Measurements from ENCODE around the gene SLC9B1.

Gene SLC9B1, protein sequence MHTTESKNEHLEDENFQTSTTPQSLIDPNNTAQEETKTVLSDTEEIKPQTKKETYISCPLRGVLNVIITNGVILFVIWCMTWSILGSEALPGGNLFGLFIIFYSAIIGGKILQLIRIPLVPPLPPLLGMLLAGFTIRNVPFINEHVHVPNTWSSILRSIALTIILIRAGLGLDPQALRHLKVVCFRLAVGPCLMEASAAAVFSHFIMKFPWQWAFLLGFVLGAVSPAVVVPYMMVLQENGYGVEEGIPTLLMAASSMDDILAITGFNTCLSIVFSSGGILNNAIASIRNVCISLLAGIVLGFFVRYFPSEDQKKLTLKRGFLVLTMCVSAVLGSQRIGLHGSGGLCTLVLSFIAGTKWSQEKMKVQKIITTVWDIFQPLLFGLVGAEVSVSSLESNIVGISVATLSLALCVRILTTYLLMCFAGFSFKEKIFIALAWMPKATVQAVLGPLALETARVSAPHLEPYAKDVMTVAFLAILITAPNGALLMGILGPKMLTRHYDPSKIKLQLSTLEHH

DNA sequence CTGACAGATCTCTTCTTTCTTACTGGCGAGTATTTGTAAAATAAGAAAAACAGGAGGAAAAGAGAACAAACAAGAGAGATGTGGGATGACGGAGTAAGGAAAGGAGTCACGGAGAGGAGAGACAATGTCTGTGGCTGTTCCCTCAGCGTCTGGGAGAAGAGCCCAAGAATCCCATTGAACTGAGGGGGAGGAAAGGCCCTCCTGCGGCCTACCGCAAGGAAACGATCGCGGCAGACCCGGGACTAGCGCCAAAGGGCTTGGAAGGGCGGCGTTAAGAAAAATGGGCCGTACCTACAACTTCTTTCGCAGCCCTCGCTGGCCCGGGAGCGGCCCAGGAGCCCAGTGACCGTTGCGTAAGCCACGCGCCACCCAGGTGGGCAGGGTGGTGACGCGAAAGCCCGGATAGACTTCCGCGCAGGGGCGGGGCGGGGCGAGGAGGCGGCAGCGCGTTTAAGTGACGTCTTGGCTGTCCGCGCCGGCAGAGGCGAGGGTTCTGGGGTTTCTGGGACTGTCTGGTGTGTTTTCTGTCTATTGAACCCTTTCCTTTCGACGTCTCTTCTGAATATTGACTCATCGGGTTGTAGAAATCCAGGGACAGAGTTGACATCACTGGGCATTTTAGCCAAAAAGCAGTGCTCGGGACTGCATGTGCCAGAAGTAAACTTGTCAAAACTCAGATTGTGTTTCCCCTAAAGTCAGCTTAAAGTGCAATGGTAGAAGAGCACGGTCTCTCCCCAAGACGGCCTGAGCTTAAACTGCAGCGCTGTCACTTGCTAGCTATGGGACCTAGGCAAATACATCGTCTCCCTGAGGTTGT lies at the start of gene SLC9B1:
TSS of gene SLC9B1 (minus strand) at position 398 of the 817 bp plus-strand sequence. CDS start 27,994 bp downstream, outside the sequence.
- peak; percentile 97 for DNase-seq

DNA sequence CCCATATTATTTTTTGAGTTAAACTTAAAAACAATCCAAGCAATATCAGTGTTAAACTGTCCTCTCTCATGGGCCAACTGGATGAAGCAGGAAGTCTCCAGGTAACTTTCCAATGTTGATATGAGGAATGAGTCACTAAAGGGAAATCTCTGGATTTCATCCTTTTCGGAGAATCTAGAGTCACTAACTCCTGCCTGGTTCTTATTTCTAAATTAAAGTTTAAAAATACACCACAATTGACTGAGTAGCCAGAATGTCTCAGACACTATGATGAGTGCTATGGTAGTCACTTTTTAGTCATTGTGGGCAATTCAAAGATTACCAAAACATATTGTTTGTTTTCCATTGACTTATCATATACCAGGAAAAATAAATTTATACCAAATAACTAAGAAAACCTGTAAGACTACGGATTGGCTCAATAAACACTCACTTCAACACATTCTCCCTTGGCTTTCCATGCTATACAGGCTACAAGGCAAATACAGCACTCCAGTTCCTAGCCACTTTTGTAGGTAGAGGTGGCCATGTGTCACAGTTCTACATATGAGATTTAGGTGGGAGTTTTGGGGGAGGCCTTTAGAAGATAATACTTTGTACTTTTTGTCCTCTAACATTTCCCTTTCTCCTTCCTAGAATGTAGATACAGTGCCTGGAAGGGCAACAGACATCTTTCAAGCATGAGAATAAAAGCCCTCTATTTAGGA lies 48.5 kb upstream of the SLC9B1 start:
- DNase-seq: no peak

DNA sequence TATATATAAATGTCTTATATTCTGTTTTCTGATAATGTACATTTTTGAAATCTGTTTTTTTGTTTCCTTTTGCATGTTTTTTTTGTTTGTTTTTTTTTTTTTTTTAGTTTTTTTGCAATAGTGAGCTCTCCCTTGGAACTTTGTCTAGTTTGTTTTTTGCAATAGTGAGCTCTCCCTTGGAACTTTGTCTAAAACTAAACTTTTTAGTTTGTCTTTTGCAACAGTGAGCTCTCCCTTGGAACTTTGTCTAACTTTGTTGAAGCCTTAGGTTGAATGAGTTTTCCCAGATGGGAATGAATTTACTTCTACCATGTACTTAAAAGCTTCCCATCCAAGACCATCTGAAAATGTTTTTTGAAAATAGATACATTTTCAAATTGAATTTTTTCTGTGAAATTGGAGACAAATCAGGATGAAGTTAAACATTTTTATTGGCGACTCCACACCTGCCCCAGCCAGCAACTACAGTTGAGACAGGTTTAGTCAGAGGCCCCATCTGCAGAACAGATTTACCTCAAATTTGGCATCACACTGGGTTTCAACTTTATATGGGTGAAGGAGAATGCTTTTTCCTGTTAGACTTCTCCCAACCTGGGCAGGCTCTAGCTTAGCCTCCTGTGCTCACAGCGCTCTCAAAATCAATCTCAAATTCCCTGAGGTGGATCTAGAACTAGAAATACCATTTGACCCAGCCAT lies 41.1 kb upstream of the SLC9B1 start:
- no peak for DNase-seq

DNA sequence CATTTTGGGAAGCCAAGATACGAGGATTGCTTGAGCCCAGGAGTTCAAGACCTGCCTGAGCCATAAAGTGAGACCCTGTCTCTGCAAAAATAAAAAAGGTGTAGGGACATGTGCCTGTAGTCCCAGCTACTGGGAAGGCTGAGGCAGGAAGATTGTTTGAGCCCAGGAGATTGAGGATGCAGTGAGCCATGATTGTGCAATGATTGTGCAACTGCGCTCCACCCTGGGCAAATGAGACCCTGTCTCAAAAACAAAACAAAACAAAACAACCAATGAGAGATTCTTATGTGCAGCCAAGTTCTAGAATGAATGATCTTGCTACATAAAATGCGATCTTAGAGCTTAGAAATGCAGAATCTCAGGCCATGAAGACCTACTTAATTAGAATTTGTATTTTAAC lies 34.5 kb upstream of the SLC9B1 start:
- DNase-seq: no peak

DNA sequence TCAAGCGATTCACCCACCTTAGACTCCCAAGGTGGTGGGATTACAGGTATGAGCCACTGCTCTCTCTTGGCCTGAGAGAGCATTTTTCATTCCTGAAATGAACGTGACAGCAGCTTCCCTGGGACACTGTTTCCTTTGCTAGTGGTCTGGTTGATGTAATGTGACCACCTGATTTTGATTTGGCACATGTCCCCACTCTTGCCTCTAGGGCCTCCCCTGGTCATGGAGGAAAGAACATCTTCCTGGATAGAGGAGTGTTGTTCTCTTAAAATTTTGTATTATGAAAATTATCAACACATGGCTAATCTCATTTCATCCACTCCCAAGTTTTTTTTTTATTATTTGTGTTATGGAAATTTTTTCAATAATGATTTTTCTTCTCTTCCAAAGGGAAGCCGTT lies 33.3 kb upstream of the SLC9B1 start:
- DNase-seq: no peak

DNA sequence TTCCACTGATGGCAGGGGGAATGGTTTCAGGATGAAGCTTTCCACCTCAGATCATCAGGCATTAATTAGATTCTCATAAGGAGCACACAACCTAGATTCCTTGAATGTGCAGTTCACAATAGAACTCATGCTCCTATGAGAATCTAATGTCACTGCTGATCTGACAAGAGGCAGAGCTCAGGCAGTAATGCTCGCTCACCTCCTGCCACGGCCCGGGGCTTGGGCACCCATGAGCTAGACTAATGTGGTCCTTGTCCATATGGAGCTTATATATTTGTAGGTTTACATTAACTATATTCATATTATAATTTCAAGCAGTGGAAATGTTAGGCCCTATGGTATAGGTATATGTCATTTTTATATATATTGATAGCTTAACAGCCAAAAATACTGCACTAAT lies 32.6 kb upstream of the SLC9B1 start:
- no peak for DNase-seq

DNA sequence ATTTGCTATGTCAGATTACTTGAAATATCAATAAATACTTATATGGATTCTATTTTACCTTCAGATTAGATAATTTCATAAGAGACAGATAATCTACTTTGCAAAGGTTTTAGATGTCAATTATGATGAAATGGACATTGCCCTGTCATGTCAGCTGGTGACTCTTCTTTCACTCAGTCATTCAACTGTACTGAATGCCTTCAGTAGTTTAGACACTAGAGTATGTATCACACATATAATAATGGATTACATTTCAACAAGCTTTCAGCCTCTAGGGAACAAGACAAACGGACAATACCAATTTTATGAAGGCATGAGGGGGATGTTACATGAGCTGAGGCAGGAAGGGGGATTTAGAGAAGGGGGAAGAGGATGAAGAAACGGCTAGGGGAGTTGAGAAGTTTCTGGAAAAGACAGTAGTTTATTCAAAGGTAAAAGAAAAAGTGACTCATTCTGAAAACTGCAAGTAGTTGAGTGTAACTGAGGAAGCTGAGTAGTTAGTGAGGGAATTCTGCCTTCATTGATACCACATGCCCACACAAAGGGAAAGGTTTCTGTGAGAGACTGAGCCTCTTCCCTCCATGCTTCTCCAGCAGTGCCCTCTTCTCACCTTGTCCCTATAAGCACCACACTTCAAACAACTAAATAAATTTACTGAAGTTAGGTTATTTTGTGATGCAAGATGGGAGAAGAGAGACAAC lies 31.4 kb upstream of the SLC9B1 start:
- no peak for DNase-seq

DNA sequence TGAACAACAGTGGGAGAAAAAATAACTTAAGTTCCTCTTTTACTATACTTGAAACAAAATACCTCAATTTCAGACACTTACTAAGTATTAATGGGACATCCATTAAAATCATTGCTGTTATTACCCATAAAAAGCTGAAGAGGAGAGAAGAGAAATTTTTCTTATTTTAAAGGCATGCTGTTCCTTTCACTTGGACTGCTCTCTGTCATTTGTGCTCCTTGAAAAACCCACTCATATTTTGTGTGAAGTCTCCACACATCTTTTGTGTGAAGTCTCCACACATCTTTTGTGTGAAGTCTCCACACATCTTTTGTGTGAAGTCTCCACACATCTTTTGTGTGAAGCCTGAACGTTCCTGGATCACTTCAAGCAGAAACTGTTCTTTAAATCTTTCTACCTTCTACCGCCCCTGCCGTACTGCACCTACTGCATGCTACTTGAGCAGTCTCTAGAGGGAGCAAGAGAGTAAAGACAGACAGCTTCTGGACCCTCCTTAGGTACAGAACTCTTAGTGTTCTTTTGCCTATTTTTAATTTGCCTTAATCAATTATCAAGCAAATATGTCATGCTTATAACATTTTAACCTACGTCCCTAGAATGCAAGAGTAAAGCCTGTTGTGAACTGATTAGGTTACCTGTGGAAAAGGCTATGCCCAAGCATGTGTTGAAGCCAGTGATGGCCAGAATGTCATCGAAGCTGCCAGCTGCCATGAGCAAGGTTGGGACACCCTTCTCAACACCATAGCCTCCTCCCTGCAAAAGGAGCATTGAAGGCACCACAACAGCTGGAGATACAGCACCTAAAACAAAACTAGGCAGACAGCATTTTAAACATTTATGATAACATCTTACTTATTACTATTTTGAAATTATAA lies 27.1 kb upstream of the SLC9B1 start:
- DNase-seq: peak; percentile 69

DNA sequence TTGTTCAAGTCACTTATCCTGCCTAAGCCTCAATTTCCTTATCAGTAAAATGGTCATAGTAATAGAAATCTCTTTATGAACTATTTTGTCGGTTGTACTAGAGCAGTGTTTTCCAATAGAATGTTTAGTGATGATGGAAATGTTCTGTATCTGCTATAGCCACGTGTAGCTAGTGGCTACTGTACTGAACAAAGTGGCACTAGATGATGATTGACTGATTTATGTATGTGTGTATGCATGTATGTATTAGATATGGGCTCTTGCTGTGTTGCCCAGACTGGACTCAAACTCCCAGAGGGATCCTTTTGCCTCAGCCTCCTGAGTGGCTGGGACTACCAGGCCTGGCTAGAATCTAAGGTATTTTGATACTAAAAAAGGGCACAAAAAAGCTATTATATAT lies 24.7 kb upstream of the SLC9B1 start:
- no peak for DNase-seq

DNA sequence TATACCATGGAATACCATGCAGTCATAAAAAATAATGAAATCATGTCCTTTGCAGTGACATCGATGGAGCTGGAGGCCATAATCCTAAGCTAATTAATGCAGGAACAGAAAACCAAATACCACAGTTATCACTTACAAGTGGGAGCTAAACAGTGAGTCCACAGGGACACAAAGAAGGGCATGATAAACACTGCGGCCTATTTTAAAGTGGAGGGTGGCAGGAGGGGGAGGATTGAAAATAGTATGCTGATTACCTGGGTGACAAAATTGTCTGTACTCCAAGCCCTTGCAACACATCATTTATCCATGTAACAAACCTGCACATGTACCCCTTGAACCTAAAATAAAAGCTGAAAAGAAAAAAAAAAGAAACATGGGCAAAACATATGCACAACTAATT lies 16.7 kb upstream of the SLC9B1 start:
- no peak for DNase-seq

DNA sequence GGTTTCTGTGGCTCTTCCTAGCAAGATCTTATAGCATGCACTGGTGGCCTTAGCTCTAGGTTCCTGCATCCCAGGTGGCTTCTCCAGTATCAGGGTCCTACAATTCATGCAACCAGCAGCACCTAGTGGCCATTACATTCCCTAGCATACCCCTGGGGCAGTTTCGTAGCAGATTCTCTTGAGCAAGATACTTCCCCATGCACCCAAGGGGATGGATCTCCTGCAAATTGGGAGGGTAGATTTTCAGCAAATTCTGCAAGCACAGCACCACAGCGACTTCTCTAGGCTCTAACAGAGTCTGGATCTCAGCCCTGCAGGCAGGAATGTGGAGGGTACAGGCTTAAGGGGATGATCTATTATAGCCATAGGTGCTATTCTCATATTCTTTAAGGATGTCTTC lies 13.1 kb upstream of the SLC9B1 start:
- DNase-seq: peak; percentile 62

DNA sequence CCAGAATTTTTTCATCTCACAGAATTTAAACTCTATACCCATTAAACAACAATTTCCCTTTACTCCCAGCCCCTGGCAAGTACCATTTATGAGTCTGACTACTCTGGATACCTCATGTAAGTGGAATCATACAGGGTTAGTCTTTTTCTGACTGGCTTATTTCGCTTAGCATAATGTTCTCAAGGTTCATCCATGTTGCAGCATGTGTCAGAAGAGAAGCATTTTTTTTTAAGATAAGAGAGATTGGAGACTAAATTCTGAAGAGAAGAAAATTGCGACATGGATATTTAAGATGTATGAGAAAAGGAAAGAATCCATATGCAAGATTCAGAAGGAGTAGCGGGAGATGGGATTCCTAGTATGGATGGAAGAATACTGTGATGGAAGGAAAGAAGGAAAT lies 11.3 kb upstream of the SLC9B1 start:
- DNase-seq: no peak

DNA sequence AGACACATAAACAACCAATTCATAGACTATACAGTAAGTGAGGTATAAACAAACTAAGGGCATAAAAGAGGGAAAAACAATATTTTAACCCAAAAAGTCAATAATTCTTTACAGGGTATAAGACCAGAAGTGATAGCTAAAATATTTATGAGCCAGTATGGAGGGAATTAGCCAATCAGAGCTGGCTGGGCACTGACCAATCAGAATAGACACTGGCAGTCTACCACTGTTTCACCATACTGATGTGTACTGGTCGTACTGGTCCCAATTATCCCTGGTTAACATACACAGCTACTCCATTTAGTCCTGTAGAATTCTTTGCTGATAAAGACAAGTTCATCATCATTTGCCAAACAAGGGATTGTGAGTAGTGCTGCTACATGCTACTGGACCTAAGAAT lies 9.8 kb upstream of the SLC9B1 start:
- DNase-seq: no peak

DNA sequence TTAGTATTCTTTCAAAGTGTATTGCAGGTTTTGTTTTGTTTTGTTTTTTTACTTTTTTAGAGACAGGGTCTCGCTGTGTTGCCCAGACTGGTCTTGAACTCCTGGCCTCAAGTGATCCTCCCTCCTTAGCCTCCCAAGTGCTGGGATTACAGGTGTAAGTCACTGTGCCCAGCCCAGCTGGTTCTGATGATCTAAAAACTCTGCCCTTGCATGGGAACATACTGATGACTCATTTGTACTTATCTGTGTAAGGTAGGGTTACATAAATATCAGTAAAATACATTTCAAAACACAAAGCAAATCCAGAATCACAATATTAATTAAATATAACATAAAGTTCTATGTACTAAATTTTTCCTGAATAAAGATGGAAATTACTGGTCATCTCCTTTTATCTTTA lies 7.4 kb upstream of the SLC9B1 start:
- DNase-seq: no peak

DNA sequence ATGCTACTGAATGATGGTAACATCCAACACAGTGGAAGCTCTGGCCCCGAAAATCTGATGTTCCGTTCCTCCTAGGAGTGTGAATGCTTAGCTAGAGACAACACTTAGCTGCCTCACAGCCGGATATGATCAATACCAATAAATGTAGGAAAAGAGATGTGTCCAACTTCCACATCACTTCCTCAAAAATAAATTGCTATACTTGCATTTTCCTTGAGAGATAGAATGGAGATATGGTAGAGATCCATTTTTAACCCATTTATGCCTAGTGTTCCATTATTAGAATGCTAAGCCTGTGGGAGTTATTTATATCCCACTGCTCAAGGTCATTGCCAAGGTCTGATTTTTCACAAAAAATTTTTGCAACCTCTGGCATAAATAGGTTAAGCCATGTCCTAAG lies 5.5 kb upstream of the SLC9B1 start:
- DNase-seq: no peak

DNA sequence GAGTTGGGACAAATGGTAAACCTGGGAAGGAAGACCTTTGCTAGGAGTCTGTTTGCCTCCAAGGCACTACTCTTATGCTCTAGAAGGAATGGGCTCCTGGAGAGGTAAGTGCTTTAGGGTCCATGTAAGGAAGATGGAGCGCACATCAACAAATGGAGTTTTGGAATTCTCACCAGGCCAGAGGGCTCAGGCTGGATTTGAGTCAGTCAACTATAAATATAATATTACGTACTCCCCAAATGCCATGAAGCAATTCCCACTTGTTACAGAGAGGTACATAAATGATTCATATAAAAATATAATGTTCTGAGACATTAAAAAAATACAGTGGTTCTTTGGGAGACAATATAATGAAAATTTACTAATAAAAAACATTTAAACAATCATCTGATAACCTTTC lies 1.6 kb upstream of the SLC9B1 start:
- DNase-seq: no peak

DNA sequence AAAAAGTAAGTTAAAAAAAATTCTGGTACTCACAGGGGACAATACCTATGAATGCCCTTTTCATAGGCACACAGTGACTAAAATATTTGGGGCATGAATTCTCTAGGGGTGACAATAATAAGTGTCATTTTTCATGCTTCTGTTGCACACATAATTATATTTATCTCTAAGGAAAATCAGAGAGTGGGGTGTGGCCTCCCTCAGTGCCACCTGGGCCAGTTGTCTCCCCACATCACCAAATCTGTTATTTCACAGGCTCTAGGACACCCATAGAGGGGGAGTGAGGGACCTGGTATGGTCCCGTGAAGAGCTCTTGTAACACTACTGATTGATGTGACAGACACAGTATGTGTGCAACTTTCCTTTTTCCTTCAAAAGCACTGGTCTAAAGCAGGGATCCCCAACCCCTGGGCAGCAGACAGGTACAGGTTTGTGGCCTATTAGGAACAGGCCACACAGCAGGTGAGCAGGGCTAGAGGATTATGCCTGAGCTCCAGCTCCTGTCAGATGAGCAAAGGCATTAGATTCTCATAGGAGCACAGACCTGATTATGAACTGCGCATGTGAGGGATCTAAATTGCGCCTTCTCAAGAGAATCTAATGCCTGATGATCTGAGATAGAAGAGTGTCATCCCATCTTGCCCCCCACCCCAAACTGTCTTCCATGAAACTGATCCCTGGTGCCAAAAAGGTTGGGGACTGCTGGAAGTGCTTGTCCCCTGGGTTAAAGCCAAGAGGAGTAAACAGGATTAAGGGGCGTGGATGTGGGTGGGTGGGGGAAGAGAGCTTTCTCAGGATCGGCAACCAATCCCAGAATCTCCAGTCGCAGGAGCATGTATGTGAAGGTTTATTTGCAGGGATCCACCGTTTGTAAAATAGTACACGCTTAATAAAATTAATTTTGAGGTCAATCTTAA lies 856 bp downstream of the SLC9B1 start:
- DNase-seq: peak; percentile 42

DNA sequence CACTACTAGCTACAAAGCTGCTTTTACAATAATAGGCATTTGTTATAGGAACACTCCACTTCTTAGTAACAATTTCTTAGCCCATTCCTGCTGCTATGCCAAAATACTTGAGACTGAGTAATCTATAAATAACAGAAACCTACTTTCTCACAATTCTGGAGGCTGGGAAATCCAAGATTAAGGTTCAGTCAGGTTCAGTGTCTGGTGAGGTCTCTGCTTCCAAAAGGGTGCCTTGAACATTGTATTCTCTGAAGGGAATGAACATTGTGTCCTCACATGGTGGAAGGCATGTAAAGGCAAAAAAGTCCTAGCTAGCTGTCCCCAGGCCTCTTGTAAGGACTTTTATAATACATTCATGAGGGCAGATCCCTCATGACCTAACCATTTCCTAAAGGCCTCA lies 7.0 kb downstream of the SLC9B1 start:
- DNase-seq: no peak

DNA sequence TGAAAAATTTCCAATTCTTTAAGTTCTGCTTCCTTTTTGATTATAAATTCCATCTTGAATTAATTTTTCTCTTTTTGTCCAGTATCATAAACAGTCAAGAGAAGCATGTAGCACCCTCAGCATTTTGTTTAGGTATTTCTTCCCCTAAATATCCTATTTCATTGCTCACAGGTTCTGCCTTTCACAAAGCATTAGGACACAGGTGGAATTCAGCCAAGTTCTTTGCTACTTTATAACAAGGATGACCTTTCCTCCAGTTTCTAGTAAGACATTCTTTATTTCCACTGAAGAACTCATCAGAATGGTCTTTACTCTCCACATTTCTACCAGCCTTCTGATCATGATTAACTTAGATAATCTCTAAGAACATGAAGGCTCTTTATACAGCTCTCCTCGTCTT lies 7.4 kb downstream of the SLC9B1 start:
- peak; percentile 53 for DNase-seq

Measured in OCI-M1 (cell line).